H9 (cell line): ENCODE results near the gene KCNJ10. TPM values are rescaled to one million over a fixed set of nuclear protein-coding genes. Genes with fewer than 3 reads are reported as not detected.

Experiments used
- DNase-seq: peaks from one replicate; pipeline ENCODE4 v3.0.0-alpha.2; 2017
- H2AFZ ChIP-seq: one replicate; pipeline ENCODE4 v1.6.1; 2013; ENCODE audit warnings: mild to moderate bottlenecking, low read length, control low read depth, moderate library complexity
- H2AK5ac ChIP-seq: 2 replicates; pipeline ENCODE4 v1.6.1; 2013; ENCODE audit warnings: low read length, control low read depth, mixed read lengths; ENCODE audit not compliant: insufficient read length
- H2BK120ac ChIP-seq: one replicate; pipeline ENCODE4 v1.6.1; 2013; ENCODE audit warnings: low read depth, mild to moderate bottlenecking, low read length, control low read depth, inconsistent platforms; ENCODE audit not compliant: poor library complexity, severe bottlenecking
- H2BK12ac ChIP-seq: 2 replicates; pipeline ENCODE4 v1.6.1; 2013; ENCODE audit warnings: low read length, control low read depth, mixed read lengths, low read depth; ENCODE audit not compliant: insufficient read length
- H2BK15ac ChIP-seq: 2 replicates; pipeline ENCODE4 v1.6.1; 2013; ENCODE audit warnings: low read depth, low read length, control low read depth
- H2BK20ac ChIP-seq: one replicate; pipeline ENCODE4 v1.6.1; 2013; ENCODE audit warnings: low read depth, mild to moderate bottlenecking, low read length, control low read depth, inconsistent platforms; ENCODE audit not compliant: poor library complexity, severe bottlenecking
- H2BK5ac ChIP-seq: 2 replicates; pipeline ENCODE4 v1.6.1; 2013; ENCODE audit warnings: low read length, control low read depth, mixed read lengths; ENCODE audit not compliant: insufficient read length
- H3K14ac ChIP-seq: 2 replicates; pipeline ENCODE4 v1.6.1; 2013; ENCODE audit warnings: low read length, control low read depth; ENCODE audit not compliant: insufficient read depth
- H3K18ac ChIP-seq: 2 replicates; pipeline ENCODE4 v1.6.1; 2013; ENCODE audit warnings: low read depth, mild to moderate bottlenecking, mixed read lengths, low read length, control low read depth; ENCODE audit not compliant: insufficient read length
- H3K23ac ChIP-seq: 2 replicates; pipeline ENCODE4 v1.6.1; 2013; ENCODE audit warnings: low read length, control low read depth, mixed read lengths, low read depth; ENCODE audit not compliant: insufficient read length
- H3K23me2 ChIP-seq: 2 replicates; pipeline ENCODE4 v1.6.1; 2013; ENCODE audit warnings: low read depth, mild to moderate bottlenecking, mixed read lengths, low read length, control low read depth; ENCODE audit not compliant: insufficient read length, poor library complexity, severe bottlenecking
- H3K27ac ChIP-seq: 2 replicates; pipeline ENCODE4 v1.5.1; 2013; ENCODE audit warnings: low read length, control low read depth, mixed read lengths, low read depth; ENCODE audit not compliant: insufficient read length
- H3K27me3 ChIP-seq: 2 replicates; pipeline ENCODE4 v1.6.1; 2013; ENCODE audit warnings: low read length, control low read depth, inconsistent platforms; ENCODE audit not compliant: insufficient read depth
- H3K4ac ChIP-seq: 2 replicates; pipeline ENCODE4 v1.6.1; 2013; ENCODE audit warnings: low read depth, mild to moderate bottlenecking, control low read depth, inconsistent platforms, low read length, moderate library complexity
- H3K4me1 ChIP-seq: 2 replicates; pipeline ENCODE4 v1.6.1; 2013; ENCODE audit warnings: low read length, control low read depth, inconsistent platforms; ENCODE audit not compliant: insufficient read depth
- H3K4me2 ChIP-seq: 2 replicates; pipeline ENCODE4 v1.6.1; 2013; ENCODE audit warnings: low read length, control low read depth, mixed read lengths; ENCODE audit not compliant: insufficient read length, insufficient read depth
- H3K56ac ChIP-seq: 2 replicates; pipeline ENCODE4 v1.6.1; 2013; ENCODE audit warnings: low read depth, mild to moderate bottlenecking, mixed read lengths, low read length, control low read depth; ENCODE audit not compliant: insufficient read length
- H3K79me1 ChIP-seq: 2 replicates; pipeline ENCODE4 v1.6.1; 2013; ENCODE audit warnings: low read depth, mild to moderate bottlenecking, moderate library complexity, low read length, control low read depth, inconsistent platforms; ENCODE audit not compliant: insufficient read depth, poor library complexity, severe bottlenecking
- H3K79me2 ChIP-seq: 2 replicates; pipeline ENCODE4 v1.6.1; 2013; ENCODE audit warnings: low read length, control low read depth, inconsistent platforms; ENCODE audit not compliant: insufficient read depth
- H3K9ac ChIP-seq: 2 replicates; pipeline ENCODE4 v1.6.1; 2013; ENCODE audit warnings: low read length, control low read depth, mixed read lengths; ENCODE audit not compliant: insufficient read length; ENCODE audit errors: extremely low read depth
- H3K9me3 ChIP-seq: one replicate; pipeline ENCODE4 v1.6.1; 2013; ENCODE audit warnings: low read depth, low read length, inconsistent platforms; ENCODE audit not compliant: control insufficient read depth
- H3T11ph ChIP-seq: one replicate; pipeline ENCODE4 v1.6.1; 2013; ENCODE audit warnings: mild to moderate bottlenecking, low read length, control low read depth, inconsistent platforms
- H4K20me1 ChIP-seq: one replicate; pipeline ENCODE4 v1.6.1; 2013; ENCODE audit not compliant: control insufficient read depth, insufficient read length, insufficient read depth
- H4K5ac ChIP-seq: 2 replicates; pipeline ENCODE4 v1.6.1; 2013; ENCODE audit warnings: low read depth, mild to moderate bottlenecking, mixed read lengths, low read length, control low read depth; ENCODE audit not compliant: insufficient read length
- H4K8ac ChIP-seq: replicated peaks from 2 replicates; pipeline ENCODE4 v1.6.1; 2013; ENCODE audit warnings: low read length, control low read depth, mixed read lengths, low read depth; ENCODE audit not compliant: insufficient read length
- H4K91ac ChIP-seq: 2 replicates; pipeline ENCODE4 v1.6.1; 2013; ENCODE audit warnings: low read depth, mild to moderate bottlenecking, moderate library complexity, mixed read lengths, low read length, control low read depth; ENCODE audit not compliant: insufficient read length
- H3K27ac Mint-ChIP-seq, 3 experiments: 2 replicates in 2 of 3; 3 replicates in 1 of 3; pipeline ENCODE4 v1.8.0; 2020 to 2021; ENCODE audit warnings: mixed read lengths in 3 of 3, mild to moderate bottlenecking in 1 of 3, moderate library complexity in 1 of 3
- H3K27me3 Mint-ChIP-seq: 2 replicates; pipeline ENCODE4 v1.8.0; 2021; ENCODE audit warnings: low read depth, mild to moderate bottlenecking, moderate library complexity, mixed read lengths
- H3K36me3 Mint-ChIP-seq, 3 experiments: 2 replicates in 2 of 3; 3 replicates in 1 of 3; pipeline ENCODE4 v1.8.0; 2020 to 2021; ENCODE audit warnings: low read depth in 3 of 3, mixed read lengths in 3 of 3; ENCODE audit not compliant: insufficient read depth in 1 of 3
- H3K4me1 Mint-ChIP-seq, 2 experiments: 2 replicates each; pipeline ENCODE4 v1.8.0; 2020; ENCODE audit warnings: mixed read lengths in 2 of 2
- H3K4me3 Mint-ChIP-seq, 2 experiments: 2 replicates in 1 of 2; 3 replicates in 1 of 2; pipeline ENCODE4 v1.8.0; 2020 to 2021; ENCODE audit warnings: mild to moderate bottlenecking in 2 of 2, mixed read lengths in 2 of 2, moderate library complexity in 1 of 2
- H3K9me3 Mint-ChIP-seq, 2 experiments: 2 replicates in 1 of 2; 3 replicates in 1 of 2; pipeline ENCODE4 v1.8.0; 2020; ENCODE audit warnings: mild to moderate bottlenecking in 2 of 2, mixed read lengths in 2 of 2, moderate library complexity in 1 of 2
- WGBS: extraction: QIAGEN DNeasy Blood & Tissue Kit; methylation state at CpG from one replicate; pipeline ENCODE4 v1.1.7; 2013; ENCODE audit warnings: missing lambda C conversion rate, low lambda C conversion rate, mixed read lengths; ENCODE audit not compliant: insufficient read length; ENCODE audit errors: extremely low coverage; 5-methylcytosine and 5-hydroxymethylcytosine counted together
- total RNA-seq: library from RNA; stranded (reverse); gene quantifications from 2 replicates; pipeline ENCODE4 v1.2.1, GENCODE V29; 2021
- TF ChIP-seq, protein P1 (sequence below): fragments of 200-600 bp; sonication (generic); conservative IDR thresholded peaks from 3 replicates; pipeline ENCODE4 v1.8.0; 2021; ENCODE audit warnings: antibody characterized with exemption, mild to moderate bottlenecking

KCNJ10 gene
- total RNA-seq, 1 experiment from 2014 or later = 0.44 TPM

DNA sequence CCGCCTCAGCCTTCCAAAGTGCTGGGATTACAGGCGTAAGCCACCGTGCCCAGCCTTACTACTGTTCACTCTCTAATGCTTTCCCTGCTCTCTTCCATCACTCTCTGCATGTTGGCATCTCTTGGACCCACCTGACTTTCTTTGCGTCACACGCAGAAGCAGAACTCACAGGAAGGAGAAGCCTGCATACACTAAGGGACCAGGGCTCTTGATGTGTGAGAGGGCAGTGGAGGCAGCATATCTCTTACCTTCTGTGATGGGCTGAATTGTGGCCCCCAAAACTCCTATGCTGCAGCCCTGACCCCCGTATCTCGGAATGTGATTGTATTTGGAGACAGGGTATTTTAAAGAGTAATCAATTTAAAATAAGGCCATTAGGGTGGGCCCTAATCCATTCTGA is 89.2 kb downstream of the KCNJ10 start:
- H3K14ac ChIP-seq = no peak overlapping the region
- H2BK15ac ChIP-seq = no peak overlapping the region
- H3K27me3 Mint-ChIP-seq = peaks cover 29% of the 10 kb centered on the region
- WGBS = no CpG with 5 or more reads among the region's 7 CpGs
- no peak overlapping the region for H4K5ac ChIP-seq
- H3K79me1 ChIP-seq = no peaks in the 10 kb centered on the region
- H4K20me1 ChIP-seq = no peaks in the 10 kb centered on the region
- DNase-seq = no peak
- H3K23ac ChIP-seq = no peak overlapping the region
- H3K23me2 ChIP-seq = no peaks in the 10 kb centered on the region
- no peaks in the 10 kb centered on the region for H3K79me2 ChIP-seq
- H3K36me3 Mint-ChIP-seq = no peaks in the 10 kb centered on the region
- TF ChIP-seq, protein P1, sequence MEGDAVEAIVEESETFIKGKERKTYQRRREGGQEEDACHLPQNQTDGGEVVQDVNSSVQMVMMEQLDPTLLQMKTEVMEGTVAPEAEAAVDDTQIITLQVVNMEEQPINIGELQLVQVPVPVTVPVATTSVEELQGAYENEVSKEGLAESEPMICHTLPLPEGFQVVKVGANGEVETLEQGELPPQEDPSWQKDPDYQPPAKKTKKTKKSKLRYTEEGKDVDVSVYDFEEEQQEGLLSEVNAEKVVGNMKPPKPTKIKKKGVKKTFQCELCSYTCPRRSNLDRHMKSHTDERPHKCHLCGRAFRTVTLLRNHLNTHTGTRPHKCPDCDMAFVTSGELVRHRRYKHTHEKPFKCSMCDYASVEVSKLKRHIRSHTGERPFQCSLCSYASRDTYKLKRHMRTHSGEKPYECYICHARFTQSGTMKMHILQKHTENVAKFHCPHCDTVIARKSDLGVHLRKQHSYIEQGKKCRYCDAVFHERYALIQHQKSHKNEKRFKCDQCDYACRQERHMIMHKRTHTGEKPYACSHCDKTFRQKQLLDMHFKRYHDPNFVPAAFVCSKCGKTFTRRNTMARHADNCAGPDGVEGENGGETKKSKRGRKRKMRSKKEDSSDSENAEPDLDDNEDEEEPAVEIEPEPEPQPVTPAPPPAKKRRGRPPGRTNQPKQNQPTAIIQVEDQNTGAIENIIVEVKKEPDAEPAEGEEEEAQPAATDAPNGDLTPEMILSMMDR = no peak
- no peak overlapping the region for H3K4me2 ChIP-seq
- no peak overlapping the region for H3K27ac ChIP-seq
- no peaks in the 10 kb centered on the region for H3K9me3 ChIP-seq
- H3K9ac ChIP-seq = no peak overlapping the region
- no peak overlapping the region for H4K91ac ChIP-seq
- H3K27ac Mint-ChIP-seq = no peak overlapping the region
- H3K27me3 ChIP-seq = no peaks in the 10 kb centered on the region
- H2BK120ac ChIP-seq = no peak overlapping the region
- no peaks in the 10 kb centered on the region for H3K9me3 Mint-ChIP-seq
- peaks cover 0 to 3% of the 10 kb centered on the region in 2 experiments; a peak in 2 of 4 replicates for H3K4me1 Mint-ChIP-seq
- no peak overlapping the region for H3T11ph ChIP-seq
- no peak overlapping the region for H3K4ac ChIP-seq
- no peak overlapping the region for H2BK12ac ChIP-seq
- H3K18ac ChIP-seq = no peak overlapping the region
- H3K56ac ChIP-seq = no peak overlapping the region
- H3K4me1 ChIP-seq = no peaks in the 10 kb centered on the region
- no peak overlapping the region for H2AFZ ChIP-seq
- H3K4me3 Mint-ChIP-seq = no peak overlapping the region
- H2AK5ac ChIP-seq = no peak overlapping the region
- H2BK20ac ChIP-seq = no peak overlapping the region
- H2BK5ac ChIP-seq = no peak overlapping the region
- H4K8ac ChIP-seq = no peak overlapping the region
